Fibroblast of pulmonary artery (primary cell): ENCODE measurements around the gene SHISAL2A.
A peak's percentile ranks its signal among the peaks of the same experiment; 100 is the strongest.
"Not testable (repeated sequence)": the region's sequence is repeated elsewhere in the genome, so short reads cannot be mapped to it uniquely, and the experiment has no call there.

ENCODE experiments used
- DNase-seq: peaks from one replicate; pipeline ENCODE4 v3.0.0-alpha.2; 2010; ENCODE audit warnings: low read depth
- H3K4me3 ChIP-seq: replicated peaks from 2 replicates; pipeline ENCODE4 v1.5.1; 2011; ENCODE audit warnings: low read depth, mild to moderate bottlenecking, control low read depth, low read length, moderate library complexity
- TF ChIP-seq, protein P1 (sequence below): IDR thresholded peaks from 2 replicates; pipeline ENCODE4 v1.5.1; 2011; ENCODE audit warnings: mild to moderate bottlenecking, control low read depth, low read length, inconsistent platforms; ENCODE audit errors: missing control alignments

SHISAL2A gene

DNA sequence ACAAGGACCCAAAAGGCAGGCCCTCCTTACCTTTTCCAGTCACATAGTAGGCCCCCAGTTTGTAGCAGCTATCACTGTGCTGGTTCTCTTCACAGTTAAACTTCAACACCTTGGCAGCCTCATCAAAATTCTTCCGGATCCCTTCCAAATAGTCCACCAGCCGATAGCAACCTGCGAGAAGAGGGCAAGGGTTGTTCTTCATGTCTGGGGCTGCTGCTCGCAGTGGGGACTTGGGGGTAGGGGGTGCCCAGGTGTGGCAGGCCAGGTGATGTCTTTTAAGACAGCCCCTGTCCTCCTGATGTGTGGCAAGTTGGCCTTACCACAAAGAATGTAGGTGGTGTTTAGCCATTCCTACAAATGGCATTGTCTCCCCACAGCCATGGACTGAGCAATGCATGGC, 59.7 kb downstream of the SHISAL2A start:
- H3K4me3 ChIP-seq, result no peak overlapping the region
- DNase-seq, result no peak
- TF ChIP-seq, protein P1, sequence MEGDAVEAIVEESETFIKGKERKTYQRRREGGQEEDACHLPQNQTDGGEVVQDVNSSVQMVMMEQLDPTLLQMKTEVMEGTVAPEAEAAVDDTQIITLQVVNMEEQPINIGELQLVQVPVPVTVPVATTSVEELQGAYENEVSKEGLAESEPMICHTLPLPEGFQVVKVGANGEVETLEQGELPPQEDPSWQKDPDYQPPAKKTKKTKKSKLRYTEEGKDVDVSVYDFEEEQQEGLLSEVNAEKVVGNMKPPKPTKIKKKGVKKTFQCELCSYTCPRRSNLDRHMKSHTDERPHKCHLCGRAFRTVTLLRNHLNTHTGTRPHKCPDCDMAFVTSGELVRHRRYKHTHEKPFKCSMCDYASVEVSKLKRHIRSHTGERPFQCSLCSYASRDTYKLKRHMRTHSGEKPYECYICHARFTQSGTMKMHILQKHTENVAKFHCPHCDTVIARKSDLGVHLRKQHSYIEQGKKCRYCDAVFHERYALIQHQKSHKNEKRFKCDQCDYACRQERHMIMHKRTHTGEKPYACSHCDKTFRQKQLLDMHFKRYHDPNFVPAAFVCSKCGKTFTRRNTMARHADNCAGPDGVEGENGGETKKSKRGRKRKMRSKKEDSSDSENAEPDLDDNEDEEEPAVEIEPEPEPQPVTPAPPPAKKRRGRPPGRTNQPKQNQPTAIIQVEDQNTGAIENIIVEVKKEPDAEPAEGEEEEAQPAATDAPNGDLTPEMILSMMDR, result no peak

DNA sequence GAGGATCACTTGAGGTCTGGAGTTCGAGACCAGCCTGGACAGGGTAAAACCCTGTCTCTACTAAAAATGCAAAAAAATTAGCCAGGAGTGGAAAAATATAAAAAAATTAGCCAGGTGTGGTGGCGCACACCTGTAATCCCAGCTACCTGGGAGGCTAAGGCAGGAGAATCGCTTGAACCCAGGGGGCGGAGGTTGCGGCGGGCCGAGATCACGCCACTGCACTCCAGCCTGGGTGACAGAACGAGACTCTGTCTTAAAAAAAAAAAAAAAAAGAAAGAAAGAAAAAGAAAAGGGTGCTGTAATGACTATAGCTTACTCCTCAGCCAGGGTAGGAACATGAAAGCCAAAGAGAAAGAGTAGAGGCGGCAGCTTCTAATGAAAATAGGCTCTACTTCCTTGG, 60.4 kb downstream of the SHISAL2A start:
- not testable (repeated sequence) for DNase-seq, H3K4me3 ChIP-seq

DNA sequence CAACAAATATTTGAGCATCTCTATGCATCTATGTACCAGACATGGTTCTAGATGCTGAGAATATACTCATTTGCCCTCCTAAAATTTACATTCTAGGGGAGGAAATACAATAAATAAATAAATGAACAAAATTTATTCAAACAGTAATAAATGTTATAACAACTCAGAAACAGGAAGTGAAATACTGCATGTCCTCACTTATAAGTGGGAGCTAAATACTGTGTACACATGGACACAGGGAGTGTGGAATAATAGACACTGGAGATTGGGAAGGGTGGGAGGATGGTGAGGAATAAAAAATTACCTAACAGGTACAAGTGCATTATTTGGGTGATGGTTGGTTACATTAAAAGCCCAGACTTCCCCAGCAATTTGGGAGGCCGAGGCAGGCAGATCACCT, 60.9 kb downstream of the SHISAL2A start:
- TF ChIP-seq, protein P1, result no peak
- no peak for DNase-seq
- no peak overlapping the region for H3K4me3 ChIP-seq

DNA sequence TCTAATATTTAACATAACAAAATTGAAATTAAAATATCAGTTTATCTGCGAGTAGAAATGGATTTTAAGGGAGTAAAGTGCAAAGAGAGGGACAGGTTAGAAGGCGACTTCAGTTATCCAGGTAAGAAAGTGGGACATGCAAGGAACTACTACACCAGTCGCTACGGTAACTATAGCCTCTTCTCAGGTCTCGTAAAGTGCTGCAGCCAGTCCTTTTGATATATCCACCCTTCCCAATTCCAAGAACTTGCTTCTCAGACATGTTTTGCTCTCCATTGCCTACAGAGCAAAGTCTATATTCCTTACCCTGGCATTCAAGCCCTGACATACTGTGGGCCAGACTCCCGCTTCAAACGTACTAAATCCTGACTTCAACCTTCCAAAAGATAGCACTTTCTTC, 62.7 kb downstream of the SHISAL2A start:
- no peak for DNase-seq
- no peak overlapping the region for H3K4me3 ChIP-seq
- TF ChIP-seq, protein P1, result no peak

DNA sequence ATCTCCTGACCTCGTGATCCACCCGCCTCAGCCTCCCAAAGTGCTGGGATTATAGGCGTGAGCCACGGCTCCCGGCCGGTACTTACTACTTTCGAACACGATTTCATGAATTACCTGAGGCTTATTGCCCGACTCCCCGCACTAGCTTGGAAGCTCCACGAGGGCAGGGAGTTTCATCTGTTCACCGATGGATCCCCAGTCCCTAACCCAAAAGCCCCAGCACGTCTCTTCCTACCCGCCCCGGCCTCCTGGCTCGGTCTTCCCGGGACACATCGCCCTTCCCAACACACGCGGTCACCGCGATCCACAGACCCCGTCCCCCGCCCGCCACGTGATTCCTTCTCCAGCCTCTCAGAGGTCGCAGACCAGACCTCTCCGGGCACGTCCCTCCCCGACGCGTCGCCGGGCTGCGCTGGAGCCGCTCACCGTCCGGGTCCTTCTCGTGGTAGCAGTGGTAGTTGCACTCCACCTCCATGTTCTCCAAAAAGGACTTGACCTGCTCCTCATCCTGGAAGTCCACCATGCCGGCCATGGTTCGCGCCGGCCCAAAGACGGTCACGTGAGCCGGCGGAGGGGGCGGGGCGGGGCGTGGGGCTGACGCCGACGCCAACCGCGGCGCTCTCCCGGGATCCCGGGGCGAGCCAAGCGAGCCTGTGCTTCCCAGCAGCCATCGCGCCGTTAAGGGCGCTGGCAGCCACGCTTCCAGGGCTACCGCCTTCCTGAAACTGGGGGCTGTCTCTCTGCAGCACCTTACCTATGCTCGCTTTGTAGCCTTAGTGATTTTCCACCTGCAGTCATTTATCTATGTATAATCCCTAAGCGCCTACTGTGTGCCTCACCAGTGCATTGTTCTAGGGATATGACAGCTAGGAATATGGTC, 65.1 kb downstream of the SHISAL2A start, which contains the start of gene COA7:
Gene COA7 (minus strand): TSS at position 553 of the 880 bp plus-strand sequence. CDS start 21 bp downstream, at position 532.
- peak within 1 kb of the TSS; percentile 86 for H3K4me3 ChIP-seq
- TF ChIP-seq, protein P1, result no peak
- peak; percentile 82 for DNase-seq

DNA sequence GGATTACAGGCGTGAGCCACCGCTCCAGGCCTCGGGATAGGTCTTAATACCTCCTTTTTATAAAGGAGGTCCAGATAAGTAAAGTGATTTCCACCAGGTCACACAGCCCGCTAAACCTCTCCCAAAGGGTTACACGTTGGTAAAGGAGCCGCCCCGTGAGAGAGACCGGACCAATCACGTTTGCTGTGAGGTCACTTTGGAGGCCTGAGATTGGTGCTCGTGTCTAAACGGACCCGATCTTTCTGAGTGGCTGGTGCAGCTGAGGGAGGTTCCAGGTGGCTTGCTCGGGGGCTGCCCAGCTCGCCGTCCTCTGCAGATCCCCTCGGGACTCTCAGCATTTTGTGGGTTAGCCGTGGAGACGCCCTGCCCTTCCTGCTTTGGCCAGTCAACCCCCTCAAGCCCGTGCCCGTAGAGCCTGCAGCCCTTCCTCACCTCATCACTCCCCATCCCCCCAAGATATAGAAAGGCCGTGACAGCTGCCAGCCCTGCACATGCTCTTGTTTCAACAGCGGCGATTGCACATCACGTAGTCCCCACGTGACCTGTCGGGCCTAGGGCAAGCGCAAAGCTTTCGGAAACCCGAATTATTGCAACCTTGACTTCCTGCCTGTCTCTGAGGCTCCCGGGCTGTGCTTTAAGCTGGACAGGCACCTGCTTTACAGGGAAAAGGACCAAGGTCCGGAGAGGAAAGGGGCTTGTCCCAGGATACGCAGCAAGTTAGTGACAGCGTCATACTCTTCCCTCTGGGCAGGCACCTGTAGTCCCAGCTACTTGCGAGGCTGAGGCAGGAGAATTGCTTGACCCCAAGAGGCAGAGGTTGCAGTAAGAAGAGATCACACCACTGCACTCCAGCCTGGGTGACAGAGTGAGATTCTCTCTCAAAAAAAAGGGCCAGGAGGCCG, 70.2 kb downstream of the SHISAL2A start:
- TF ChIP-seq, protein P1, result no peak
- H3K4me3 ChIP-seq, result peak overlapping the region; percentile 54
- DNase-seq, result peak; percentile 90

DNA sequence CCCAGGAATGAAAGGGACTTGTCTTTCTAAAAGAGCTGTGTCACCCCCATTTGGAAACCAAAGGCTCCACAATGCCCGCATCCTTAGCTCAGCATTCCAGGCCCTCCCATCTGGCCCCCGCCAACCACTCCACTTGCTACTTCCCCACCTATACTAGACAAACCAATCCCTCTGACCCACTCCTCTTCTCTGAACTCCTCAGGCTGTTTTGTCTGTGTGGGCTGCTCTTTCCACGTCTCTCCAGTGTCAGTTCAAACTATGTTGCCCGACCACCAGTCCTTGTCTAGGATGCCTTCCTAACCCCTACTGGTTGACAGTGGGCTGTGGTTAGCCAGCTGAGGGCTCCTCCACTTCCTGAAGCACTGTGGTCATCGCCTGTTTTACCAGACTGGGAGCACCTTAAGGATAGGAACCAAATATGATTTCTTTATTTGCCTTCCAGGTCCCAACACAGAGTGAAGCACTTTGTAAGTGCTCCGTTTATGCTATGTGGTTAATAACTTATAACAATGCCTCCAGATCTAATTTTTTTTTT, 73.2 kb downstream of the SHISAL2A start:
- no peak for DNase-seq
- TF ChIP-seq, protein P1, result no peak
- H3K4me3 ChIP-seq, result no peak overlapping the region
